22Rv1 (cell line): ENCODE results near the gene EDEM1.

Experiments
- ZFX ChIP-seq: fragments of 450-650 bp; IDR thresholded peaks from 2 replicates; pipeline ENCODE4 v1.6.1; 2017; ENCODE audit warnings: antibody characterized with exemption, borderline replicate concordance
- TF ChIP-seq, protein P1 (sequence below): fragments of 450-650 bp; IDR thresholded peaks from 2 replicates; pipeline ENCODE4 v1.5.1; 2017; ENCODE audit warnings: mild to moderate bottlenecking

DNA sequence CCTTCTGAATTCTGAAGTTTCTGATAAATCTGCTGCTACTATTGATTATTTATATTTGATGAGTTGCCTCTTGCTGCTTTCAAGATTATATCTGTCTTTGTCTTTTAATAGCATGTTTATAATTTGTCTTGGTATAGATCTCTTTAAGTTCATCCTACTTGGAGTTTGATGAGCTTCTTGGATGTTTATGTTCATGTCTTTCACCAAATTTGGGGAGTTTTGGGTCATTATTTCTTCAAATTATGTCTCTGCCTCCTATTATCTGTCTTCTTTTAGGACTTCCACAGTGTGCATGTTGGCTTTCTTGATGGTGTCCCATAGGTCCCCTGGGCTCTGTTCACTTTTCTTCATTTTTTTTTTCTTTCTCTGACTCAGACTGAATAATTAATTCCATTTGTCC lies 32.3 kb upstream of the EDEM1 start:
- TF ChIP-seq, protein P1, sequence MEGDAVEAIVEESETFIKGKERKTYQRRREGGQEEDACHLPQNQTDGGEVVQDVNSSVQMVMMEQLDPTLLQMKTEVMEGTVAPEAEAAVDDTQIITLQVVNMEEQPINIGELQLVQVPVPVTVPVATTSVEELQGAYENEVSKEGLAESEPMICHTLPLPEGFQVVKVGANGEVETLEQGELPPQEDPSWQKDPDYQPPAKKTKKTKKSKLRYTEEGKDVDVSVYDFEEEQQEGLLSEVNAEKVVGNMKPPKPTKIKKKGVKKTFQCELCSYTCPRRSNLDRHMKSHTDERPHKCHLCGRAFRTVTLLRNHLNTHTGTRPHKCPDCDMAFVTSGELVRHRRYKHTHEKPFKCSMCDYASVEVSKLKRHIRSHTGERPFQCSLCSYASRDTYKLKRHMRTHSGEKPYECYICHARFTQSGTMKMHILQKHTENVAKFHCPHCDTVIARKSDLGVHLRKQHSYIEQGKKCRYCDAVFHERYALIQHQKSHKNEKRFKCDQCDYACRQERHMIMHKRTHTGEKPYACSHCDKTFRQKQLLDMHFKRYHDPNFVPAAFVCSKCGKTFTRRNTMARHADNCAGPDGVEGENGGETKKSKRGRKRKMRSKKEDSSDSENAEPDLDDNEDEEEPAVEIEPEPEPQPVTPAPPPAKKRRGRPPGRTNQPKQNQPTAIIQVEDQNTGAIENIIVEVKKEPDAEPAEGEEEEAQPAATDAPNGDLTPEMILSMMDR: no peak
- TF ChIP-seq ZFX: no peak
